Measurements from ENCODE around the gene PCSK7.
A peak's percentile ranks its signal among the peaks of the same experiment; 100 is the strongest.

Gene PCSK7

DNA sequence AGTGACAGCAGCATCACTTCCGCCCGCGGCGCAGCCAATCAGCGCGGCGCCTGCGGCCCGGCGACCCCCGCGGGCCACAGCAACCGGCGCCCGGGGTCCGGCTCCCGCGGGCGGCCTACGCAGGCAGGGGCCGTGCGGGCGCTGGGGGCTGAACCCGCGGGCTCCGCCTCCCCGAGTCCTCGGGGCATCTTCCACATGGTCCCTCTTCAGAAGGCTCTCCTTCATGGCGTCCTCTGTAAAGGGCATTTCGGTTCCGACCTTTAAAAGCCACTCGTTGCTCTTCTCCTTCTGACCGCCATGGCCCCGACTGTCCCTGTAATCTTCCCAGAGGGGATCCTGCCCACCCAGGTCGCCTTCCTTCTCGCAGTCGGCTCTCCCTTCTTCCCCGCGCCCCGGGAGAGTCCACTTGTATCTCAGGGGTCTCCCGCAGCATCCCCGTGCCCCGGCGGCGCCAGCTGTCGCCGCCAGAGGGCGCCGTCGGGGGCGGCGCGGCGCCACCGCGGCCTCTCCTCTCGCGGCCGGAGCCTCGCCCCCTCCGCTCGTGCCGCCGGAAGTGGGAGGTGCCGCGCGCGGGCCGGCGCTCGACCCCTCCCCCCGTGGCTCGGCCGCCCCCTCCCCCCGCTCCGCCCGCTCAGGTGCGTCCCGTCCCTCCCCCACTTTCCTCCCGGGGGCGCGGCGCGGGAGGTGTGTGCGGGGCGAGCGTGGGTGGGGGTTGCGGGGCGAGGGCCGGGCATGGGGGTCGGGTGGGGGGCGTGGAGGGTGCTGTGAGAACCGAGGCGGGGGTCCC is 412 bp upstream of the PCSK7 start, which contains the start of gene RNF214:
Gene RNF214 (plus strand): TSS at position 580 of the 787 bp plus-strand sequence. CDS start 1,602 bp downstream, outside the sequence.
- peak; percentile 38 to 52 for DNase-seq (ENCODE audit: low read depth in 2 of 2, low spot score in 1 of 2)

DNA sequence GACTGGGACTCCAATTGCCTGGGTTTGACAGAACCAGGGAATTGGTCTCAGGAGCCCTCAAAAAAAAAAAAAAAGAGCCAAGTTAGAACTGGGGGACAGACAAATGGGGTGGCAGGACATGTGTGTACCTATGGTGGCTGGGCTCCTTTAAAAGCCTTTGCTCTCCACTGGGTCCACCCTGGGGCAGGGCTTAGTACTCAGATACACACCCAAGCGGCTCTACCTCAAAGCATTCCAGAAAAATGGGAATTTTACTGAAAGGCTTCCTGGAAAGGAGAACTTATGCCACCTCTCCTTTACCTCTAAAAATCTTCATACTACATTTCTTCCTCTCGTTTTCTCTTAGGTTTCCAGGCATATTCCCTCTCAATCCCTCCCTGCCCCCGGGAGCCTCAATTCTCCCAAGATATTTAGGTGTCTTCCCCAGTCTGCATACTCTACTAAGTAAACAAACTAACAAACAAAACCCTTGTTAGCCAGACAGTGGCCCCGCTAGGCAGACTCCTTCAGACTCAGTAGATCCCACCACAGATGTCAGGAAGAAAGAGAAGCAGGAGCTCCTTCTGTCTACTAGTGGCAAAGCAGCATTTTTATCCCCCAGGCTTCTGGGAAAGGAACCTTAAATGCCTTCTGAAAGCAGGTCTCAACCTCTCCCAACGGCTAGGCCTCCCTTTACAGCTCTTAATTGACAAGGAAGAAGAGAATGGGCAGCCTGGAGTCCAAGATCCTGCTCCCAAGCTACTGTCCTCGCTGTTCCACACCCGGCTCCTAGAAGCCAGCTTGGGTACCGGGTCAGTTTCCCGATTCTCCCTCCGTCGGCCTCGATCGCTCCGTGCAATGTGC is 653 bp downstream of the PCSK7 start:
- DNase-seq (ENCODE audit: low read depth in 2 of 2, low spot score in 1 of 2) = peak in 1 of 2 donors; percentile 2

DNA sequence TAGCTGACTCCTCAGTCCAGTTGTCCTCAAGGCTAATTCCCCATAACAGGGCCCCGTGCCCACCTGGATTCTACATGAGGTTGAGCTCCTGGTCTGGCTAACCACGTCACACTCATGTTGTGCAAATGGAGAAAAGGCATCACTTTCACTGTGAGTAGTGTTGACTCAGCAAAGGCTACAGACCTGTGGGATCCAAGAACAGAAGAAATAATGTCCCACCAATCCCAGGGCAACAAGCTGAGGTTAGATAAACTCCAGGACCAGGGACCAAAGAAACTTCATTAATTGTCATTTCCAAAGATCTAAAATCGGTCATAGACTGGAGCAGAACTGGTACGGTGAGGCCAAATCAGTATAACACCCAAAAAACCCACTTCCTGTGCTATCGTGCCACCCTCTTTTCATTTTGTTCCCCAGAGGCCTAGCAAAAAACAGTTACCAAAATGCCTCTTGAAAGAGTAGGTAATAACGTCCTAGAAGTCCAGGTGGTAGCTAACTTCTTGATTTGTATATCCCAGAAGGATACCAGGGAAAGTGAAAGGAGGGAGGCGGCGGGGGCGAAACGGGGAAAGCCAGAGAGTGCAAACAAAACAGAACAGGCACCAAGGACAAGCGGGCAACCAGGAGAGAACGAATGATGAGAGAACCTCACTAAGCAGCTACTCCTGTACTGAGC is 1.4 kb downstream of the PCSK7 start:
- DNase-seq (ENCODE audit: low read depth in 2 of 2, low spot score in 1 of 2) = peak in 1 of 2 donors; percentile 11

DNA sequence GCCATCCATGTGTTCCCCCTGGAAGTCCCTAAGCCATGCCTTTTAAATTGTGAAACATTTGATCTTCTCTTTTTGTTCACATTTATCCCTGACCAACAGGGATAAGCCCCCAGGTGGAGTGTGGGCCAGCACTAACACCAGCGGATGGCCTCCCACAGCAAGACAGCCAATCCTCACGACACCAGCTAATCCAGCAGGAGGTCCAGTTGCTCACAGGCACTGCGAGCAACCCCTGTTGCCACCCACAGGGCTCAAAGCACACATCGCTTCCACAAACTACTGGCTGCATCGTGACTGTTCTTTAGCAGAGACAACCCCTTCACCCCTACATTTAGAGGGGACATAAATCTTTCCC is 2.0 kb downstream of the PCSK7 start:
- DNase-seq (ENCODE audit: low read depth in 2 of 2, low spot score in 1 of 2) = no peak

DNA sequence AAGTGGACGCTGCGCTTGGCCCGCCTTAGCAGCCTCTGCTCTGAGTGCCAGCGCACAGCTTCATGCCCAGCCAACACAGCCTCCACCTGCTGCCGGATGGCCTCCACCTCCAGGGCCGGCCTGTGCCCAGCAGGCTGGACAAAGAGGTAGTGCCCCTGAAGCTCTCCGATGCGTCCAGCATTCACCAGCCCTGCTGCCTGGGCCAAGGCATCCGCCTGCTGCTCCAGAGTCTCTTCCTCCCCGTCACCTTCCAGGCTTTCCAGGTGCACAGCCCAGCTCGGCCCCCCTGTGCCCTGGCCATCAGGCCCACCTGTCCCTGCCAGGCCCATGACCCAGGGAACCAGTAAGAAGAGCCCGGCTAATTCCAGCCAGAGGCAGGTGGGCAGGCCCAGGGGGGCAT is 2.5 kb downstream of the PCSK7 start:
- no peak for DNase-seq (ENCODE audit: low read depth in 2 of 2, low spot score in 1 of 2)

DNA sequence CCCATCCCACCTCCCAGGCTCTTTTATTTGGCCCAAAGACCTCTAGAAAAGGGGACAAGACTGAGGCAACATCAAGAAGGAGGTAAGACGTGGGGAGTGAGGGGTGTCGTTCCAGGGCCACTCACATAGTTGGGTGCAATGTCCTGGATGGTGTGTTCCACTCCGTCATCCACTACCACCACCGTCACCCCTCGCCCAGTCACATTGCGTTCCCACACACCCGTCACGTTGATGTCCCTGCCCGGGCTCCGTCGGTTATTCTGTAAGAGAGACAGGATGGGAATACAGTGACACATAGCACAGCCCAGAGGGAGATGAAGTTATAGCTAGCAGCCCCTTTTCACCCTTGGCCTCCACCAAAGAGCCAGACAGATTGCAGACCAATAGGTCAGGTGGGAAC is 3.8 kb downstream of the PCSK7 start:
- no peak for DNase-seq (ENCODE audit: low read depth in 2 of 2, low spot score in 1 of 2)

DNA sequence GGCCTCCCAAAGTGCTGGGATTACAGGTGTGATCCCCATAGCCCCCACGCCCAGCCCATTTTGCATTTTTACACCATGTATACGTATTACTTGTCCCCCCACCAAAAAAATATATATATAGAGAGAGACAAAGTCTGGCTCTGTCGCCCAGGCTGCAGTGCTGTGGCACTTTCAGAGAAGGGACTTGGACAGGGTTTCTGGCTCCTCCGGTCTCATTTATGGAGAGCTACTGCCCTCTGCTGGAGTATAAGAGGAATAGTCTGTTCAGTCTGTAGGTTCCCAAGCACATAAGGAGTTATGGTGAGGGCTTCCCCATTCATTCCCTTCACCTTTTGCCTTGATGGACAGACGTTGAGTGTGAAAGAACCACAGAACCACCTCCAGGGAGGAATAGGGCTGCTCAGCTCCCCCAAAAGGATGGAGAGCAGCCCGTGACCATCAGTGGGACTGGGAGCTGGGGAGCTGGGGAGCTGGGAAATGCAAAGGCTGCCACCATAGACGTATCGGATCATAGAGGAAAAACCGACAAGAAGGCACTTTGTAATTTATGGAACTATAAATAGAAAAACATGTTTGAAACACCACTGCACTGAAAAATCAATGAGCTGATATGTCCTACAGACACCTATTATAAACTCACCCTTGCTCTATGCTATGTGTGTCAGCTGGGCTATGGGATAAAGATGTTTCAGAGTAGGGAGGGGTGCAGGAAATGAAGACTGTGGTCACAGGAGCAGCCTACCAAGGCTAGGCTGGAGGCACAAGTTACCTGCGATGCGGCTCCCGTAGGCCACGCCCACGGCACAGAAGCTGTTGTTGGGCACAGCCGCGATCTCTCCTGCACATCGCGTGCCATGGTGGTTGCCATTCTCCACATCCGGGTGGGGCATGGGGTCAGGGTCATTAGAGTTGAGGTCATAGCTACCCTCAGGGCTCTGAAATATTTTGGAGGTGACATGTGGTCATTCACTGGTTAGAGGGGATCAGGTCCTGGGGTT is 5.2 kb downstream of the PCSK7 start:
- DNase-seq (ENCODE audit: low read depth in 2 of 2, low spot score in 1 of 2) = no peak

DNA sequence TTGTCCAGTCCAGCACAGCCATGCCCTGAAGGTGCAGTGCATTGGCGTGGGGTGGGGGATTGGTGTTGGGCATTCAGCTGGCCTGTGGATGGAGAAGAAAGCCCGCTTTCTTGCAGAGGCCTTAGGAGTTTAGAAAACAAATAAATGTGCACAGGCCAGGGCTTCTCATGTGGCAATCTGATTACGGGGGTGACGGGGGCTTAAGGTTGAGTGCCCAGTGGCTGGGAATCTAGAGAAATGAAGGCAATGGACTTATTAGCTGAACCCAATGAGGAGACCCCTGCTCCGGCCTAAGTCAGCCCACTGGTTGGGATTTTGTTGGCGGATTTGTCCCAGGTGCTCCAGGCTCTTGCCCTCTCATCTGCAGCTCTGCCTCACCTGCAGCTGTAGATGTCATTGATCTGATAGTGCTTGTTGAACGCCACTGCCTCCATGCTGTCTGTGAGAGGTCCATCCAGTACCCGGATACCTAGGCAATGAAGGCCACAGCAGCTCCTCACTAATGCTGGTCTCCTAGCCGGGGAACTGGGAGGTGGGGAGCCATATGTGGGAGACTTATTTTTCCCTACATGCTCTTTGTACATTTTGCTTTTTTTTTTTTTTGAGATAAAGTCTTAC is 6.2 kb downstream of the PCSK7 start:
- no peak for DNase-seq (ENCODE audit: low read depth in 2 of 2, low spot score in 1 of 2)

DNA sequence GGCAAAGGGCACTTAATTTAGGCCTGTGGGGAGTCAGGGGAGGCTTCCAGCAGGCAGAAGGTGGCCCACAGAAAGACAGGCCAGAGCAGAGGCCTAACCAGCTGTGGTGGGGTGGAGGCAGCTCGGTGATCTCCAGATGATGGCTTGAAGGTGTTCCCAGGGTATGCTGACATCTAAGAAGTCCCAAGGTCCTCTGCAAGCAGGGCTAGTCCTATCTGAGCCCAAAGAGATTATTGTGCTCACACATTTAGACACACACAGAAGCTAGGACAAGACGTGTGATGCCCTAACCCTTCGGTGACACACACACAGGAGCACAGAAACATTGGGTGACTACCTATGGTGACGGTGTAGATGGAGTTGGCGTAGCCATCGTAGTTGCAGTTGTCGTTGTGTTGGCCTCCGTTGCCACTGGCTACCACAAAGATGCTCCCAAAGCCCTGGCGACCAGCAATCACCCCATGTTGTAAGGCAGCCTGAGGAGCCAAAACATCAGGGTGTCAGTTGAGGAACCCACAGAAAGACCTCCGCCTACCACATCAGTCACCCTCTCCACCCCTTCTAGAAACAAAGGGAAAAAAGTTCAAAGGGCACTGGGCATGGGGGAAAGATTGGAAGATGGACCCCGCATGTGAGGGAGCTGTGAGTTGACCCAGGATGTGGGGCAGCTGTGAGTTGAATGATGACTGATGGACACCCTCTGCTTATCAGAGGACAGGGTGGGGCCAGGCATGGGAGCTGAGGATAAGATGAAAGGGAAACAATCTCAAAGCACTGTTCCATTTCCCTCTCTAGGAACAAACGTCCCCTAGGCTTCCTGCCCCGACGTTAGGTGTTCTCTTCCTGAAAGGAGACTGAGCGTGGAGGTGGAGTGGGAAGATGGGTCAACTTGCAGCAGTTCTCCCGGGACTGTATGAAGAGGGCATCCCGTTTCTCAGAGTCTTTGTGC is 7.9 kb downstream of the PCSK7 start:
- DNase-seq (ENCODE audit: low read depth in 2 of 2, low spot score in 1 of 2) = no peak

DNA sequence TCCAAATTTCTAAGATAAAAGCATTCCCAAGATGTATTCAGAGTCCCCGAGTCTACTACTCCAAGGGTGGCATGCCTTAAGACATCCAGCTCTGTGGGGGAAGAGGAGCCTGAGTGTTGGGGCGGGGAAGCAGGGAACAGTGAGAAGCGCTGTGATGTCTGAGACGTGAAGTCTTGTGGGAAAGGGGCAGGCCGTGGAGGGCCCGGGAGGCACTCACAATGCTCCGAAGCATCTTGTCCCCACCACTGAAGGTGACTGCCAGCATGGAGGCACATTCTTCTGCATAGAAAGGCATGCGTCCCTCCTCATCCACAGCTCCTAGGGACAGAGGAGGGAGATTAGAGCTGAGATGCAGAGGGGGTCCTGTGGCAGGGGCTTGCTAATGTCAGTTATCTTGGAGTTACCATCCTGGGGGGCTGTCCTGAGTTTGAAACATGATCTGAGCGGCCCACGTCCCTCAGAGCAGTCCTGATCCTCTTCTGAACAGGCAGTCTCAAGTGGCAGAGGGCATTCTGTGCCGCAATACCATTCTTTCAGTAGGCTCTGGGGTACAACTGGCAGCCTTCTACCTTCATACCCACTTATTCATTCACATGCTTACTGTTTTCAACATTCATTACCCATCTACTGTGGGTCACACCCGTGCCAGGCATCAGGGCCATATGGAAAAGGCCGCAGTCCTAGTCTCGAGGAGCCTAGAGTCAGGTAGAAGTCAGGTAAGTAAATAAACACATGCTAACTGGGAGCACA is 8.7 kb downstream of the PCSK7 start:
- no peak for DNase-seq (ENCODE audit: low read depth in 2 of 2, low spot score in 1 of 2)

DNA sequence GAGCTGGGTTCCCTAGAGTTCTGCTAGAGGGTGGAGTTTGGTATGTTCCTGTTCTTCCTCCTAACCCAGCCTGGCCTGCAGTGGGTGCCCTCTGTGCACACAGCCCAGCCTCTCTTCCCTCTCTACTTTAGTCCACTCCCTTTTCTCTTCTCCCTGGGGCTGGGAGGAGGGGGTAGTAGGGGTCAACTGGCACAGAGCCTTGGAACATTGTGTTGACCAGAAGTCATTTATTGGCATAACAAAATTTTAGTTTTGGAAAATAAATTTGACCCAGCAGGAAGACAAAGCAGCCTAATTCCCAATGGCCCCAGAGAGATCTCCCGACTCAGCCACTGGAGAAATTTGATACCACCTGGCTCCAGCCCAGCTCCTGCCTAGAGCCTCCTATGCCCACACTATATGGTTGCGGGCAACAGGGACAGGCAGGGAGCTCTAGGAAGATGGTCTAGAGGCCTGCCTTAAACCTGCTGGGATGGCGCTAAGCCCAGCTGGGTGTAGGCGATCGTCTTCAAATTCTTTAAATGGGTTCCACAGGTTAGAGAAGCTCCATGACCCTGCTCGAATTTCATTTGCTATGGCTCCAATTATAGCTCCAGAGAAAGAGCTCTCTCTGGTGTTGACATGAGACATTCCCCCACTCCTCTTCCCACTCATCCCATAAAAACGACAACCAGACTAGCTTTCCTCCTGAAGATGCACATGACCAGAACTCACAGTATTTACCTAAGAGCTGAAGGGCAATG is 9.9 kb downstream of the PCSK7 start:
- DNase-seq (ENCODE audit: low read depth in 2 of 2, low spot score in 1 of 2) = no peak

DNA sequence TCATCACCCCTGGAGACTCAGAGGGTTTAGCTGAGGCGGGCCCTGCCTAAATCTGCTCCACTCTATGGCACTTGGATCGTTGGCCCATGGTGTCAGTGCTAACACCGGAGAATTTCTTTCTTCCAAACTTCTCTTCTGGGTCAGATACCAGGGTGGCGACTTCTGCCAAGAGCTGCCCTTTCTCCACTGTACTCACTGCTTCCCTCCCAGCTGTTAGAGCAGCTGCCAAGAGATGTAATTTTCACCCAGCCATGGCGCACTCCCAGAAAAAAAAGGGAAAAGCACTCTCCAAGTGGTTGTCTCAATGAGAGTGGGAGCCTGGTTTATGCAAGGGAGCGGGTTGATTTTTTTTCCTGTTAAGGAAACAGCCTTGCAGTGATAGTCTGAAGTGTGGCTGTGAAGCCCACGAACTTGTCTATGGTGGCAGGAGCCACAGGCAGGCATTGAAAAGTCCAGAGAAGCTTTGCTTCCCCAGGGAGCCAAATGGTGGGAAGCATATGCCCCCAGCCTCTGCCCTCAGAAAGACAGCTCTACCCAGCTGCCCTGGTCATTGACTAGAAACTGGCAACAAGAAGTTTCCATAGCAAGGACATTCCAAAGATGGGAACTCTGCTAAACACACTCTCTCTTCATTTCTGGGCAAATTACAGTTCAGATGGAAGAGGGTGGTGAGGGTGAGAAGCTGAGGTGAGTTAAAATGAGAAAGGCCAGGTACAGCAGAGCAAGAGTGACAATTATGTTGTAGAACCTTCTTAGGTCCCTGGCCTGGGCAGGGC is 10.7 kb downstream of the PCSK7 start:
- no peak for DNase-seq (ENCODE audit: low read depth in 2 of 2, low spot score in 1 of 2)

DNA sequence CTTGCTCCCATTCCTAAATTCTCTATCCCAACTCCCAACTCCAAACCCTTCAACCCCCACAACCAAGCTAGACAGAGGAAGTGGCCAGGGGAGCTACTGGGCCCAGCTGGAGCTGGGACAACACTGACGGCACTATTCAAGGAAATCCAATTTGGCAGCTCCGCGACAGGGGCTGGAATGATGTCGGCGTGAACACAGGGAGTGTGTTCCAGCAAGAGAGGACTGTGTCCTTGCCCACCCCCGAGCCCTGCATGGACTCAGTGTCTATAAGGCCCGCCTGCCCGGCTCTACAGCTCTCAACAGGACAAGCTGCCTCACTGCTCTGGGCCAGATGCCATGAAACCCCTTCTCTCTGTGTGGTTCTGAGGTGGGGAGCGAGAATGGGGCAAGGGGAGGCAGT is 11.3 kb downstream of the PCSK7 start:
- no peak for DNase-seq (ENCODE audit: low read depth in 2 of 2, low spot score in 1 of 2)

DNA sequence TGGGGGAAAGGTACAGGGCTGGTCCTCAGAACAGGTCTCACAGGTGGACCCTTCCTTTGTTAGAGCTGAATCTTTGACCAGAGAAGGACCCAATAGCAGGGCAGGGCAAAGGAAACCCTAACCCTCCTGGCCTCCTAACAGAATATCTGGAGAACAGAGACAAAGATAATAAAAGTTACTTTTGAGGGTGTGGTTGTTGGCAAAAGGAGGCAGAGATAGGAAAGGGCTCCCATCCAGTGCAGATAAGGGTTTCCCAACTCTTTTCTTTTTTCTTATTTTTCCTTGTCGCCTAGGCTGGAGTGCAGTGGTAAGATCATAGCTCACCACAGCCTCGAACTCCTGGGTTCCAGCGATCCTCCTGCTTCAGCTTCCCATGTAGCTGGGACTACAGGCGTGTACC is 11.9 kb downstream of the PCSK7 start:
- DNase-seq (ENCODE audit: low read depth in 2 of 2, low spot score in 1 of 2) = no peak

DNA sequence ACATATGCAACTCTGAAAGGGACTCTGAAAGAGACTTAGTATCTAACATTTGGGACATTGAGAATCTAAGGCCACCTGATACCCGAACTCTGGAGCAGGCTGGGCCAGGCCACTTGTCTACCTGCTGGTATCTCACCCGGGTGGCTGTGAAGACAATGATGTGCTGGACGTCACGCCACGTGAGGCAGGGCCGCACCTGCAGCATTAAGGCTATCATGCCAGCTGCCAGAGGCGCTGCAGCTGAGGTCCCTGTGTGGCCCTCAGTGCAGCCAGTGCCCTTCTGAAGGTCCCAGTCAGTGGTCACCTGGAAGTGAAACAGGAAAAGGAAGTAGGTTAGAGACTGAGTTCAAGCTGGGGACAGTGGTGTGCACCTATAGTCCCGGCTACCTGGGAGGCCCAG is 12.4 kb downstream of the PCSK7 start:
- no peak for DNase-seq (ENCODE audit: low read depth in 2 of 2, low spot score in 1 of 2)

DNA sequence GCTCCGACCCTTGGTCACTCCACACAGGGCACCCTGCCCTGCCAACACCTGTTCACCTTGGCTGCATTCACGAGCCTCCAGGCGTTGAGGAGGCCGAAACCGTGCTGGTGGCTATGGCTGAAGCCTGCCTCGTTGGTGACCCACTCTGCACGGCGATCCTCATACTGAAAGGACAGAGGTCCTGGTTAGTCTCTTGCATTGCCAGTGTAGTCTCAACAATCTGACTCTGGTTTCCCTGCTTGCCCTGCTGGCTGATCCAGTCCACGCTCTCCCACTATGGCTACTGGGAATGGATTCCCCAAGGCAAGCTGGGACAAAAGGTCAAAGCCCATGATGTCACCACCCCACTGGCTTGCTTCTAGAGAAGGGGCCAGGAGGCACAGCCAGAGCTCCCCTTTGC is 12.9 kb downstream of the PCSK7 start:
- DNase-seq (ENCODE audit: low read depth in 2 of 2, low spot score in 1 of 2) = no peak
